Vagina (tissue), 2 donors: ENCODE measurements around the gene FAM200A. TPM values are rescaled to one million over a fixed set of nuclear protein-coding genes. Genes with fewer than 3 reads are reported as not detected.
A peak's percentile ranks its signal among the peaks of the same experiment; 100 is the strongest.

Experiments used
- DNase-seq, 2 donors: peaks; one replicate each; pipeline ENCODE4 v3.0.0-alpha.2; 2017; ENCODE audit errors: extremely low spot score in 2 of 2
- H3K27ac ChIP-seq: fragments of 200-600 bp; sonication (generic); one replicate; pipeline ENCODE4 v1.5.1; 2019
- H3K27me3 ChIP-seq: fragments of 200-600 bp; sonication (generic); one replicate; pipeline ENCODE4 v1.5.1; 2019
- H3K36me3 ChIP-seq, 2 donors: fragments of 200-600 bp; sonication (generic); one replicate each; pipeline ENCODE4 v1.5.1; 2017 to 2019
- H3K4me1 ChIP-seq: fragments of 200-600 bp; sonication (generic); one replicate; pipeline ENCODE4 v1.5.1; 2019
- H3K4me3 ChIP-seq, 2 donors: fragments of 200-600 bp; sonication (generic); 1 replicate in 1 of 2; 2 replicates in 1 of 2; pipeline ENCODE4 v1.5.1; 2016 to 2019
- H3K9me3 ChIP-seq: fragments of 200-600 bp; sonication (generic); one replicate; pipeline ENCODE4 v1.5.1; 2019
- POLR2A ChIP-seq, 2 donors: fragments of 450-650 bp; IDR thresholded peaks; one replicate each; pipeline ENCODE4 v1.6.1; 2017; ENCODE audit warnings: antibody characterized with exemption in 2 of 2, mild to moderate bottlenecking in 2 of 2, moderate library complexity in 2 of 2
- POLR2AphosphoS5 ChIP-seq, 2 donors: sonication (generic); formaldehyde crosslinking; IDR thresholded peaks; one replicate each; pipeline ENCODE4 v1.9.0; 2017; ENCODE audit warnings: antibody characterized with exemption in 2 of 2, mild to moderate bottlenecking in 2 of 2, low read depth in 1 of 2; ENCODE audit not compliant: insufficient read depth in 1 of 2
- intact Hi-C: fragments of 100-400 bp; cut with DNase I; formaldehyde crosslinking; loops from one replicate; pipeline ENCODE4 v1.15.1; 2023
- total RNA-seq: library from RNA; depleted of rRNA; stranded (reverse); fragments of >200 nt; gene quantifications from one replicate; pipeline ENCODE4 v1.2.3, GENCODE V29; 2016
- TF ChIP-seq, protein P1 (sequence below), 3 experiments: fragments of 450-650 bp in 2 of 3; fragments of 200-600 bp in 1 of 3; sonication (generic) in 1 of 3; IDR thresholded peaks; one replicate each; pipeline ENCODE4 v1.5.1; 2017 to 2019; ENCODE audit warnings: antibody characterized with exemption in 3 of 3, mild to moderate bottlenecking in 2 of 3, moderate library complexity in 2 of 3

FAM200A gene
- total RNA-seq, 1 donor from 2014 or later = 3.4 TPM

DNA sequence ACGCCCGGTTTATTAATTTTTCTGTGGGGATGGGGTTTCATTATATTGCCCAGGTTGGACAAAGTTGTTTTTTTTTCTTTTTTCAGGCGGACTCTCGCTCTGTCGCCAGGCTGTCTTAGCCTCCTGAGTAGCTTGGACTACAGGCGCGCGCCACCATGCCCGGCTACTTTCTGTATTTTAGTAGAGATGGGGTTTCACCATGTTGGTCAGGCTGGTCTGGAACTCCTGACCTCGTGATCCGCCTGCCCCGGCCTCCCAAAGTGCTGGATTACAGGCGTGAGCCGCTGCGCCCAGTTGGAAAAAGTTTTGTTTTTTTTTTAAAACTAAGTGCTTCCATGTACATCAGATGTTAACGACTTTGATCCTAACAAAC lies 51.3 kb downstream of the FAM200A start:
- peak overlapping the region; percentile 67 to 95 for H3K4me3 ChIP-seq
- peaks cover 37% of the 10 kb centered on the region for H3K4me1 ChIP-seq
- no peaks in the 10 kb centered on the region for H3K27me3 ChIP-seq
- TF ChIP-seq, protein P1, sequence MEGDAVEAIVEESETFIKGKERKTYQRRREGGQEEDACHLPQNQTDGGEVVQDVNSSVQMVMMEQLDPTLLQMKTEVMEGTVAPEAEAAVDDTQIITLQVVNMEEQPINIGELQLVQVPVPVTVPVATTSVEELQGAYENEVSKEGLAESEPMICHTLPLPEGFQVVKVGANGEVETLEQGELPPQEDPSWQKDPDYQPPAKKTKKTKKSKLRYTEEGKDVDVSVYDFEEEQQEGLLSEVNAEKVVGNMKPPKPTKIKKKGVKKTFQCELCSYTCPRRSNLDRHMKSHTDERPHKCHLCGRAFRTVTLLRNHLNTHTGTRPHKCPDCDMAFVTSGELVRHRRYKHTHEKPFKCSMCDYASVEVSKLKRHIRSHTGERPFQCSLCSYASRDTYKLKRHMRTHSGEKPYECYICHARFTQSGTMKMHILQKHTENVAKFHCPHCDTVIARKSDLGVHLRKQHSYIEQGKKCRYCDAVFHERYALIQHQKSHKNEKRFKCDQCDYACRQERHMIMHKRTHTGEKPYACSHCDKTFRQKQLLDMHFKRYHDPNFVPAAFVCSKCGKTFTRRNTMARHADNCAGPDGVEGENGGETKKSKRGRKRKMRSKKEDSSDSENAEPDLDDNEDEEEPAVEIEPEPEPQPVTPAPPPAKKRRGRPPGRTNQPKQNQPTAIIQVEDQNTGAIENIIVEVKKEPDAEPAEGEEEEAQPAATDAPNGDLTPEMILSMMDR (IDR thresholded peaks at IDR 0.05) = no peak
- H3K9me3 ChIP-seq = no peaks in the 10 kb centered on the region
- DNase-seq = no peak
- H3K36me3 ChIP-seq = peaks cover 0 to 26% of the 10 kb centered on the region in 2 donors
- H3K27ac ChIP-seq = peak overlapping the region; percentile 92
- intact Hi-C loops = no loop called here

DNA sequence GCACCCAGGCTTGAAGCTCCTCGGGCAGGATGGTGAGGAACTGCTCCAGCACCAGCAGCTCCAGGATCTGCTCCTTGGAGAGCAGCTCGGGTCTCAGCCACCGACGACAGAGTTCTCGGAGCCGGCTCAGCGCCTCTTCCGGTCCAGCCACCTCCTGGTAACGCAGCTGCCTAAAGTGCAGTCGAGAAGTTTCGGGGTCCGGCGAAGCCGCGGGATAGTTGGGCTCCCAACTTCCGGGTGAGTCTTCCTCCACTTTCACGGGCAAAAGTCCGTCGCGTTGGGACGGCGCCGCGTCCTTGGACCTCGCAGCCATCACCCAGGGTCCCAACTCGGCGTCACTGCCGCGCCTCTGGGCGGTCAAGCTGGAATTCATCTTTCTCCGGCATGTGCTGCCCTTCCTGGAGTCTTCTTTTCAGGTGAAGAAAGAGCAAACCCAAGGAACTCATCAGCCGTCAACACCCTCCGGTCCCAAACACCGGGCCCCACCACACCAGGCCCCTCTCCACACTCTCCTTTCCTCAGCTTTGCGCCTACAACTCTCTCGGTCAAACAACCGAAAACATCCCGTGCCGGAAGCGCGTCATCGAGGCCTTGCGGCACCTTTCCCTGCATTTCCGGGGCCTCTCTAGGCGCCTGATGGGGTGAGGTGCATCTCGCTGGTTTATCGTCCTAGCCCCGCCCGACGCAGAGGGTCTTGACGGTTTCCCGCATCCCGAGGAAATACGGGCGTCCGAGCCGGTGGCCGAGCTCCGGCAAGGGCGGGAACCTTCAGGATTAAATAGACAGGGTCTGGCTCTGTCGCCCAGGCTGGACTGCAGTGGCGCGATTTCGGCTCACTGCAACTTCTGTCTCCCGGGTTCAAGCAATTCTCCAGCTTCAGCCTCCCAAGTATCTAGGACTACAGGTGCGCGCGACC lies 51.9 kb downstream of the FAM200A start, which contains the start of gene ZNF394:
ZNF394 (minus strand) TSS at position 561 of the 916 bp plus-strand sequence; CDS start at position 373, 188 bp downstream.
- peaks cover 0 to 33% of the 10 kb centered on the region in 2 donors for H3K36me3 ChIP-seq
- DNase-seq = peak in 1 of 2 donors; percentile 92
- TF ChIP-seq, protein P1 (IDR thresholded peaks at IDR 0.05) = peak in 1 of 3 experiments; percentile 34
- TF ChIP-seq POLR2A (IDR thresholded peaks at IDR 0.05) = peak in 1 of 2 donors; percentile 46
- peak; percentile 82 to 91 for TF ChIP-seq POLR2AphosphoS5 (IDR thresholded peaks at IDR 0.05; ENCODE audit: insufficient read depth in 1 of 2, low read depth in 1 of 2)
- H3K27ac ChIP-seq = peak within 1 kb of the TSS; percentile 92
- intact Hi-C loops = no loop called here
- peak within 1 kb of the TSS; percentile 67 to 95 for H3K4me3 ChIP-seq
- H3K4me1 ChIP-seq = peaks cover 32% of the 10 kb centered on the region
- no peaks in the 10 kb centered on the region for H3K9me3 ChIP-seq
- H3K27me3 ChIP-seq = no peaks in the 10 kb centered on the region

DNA sequence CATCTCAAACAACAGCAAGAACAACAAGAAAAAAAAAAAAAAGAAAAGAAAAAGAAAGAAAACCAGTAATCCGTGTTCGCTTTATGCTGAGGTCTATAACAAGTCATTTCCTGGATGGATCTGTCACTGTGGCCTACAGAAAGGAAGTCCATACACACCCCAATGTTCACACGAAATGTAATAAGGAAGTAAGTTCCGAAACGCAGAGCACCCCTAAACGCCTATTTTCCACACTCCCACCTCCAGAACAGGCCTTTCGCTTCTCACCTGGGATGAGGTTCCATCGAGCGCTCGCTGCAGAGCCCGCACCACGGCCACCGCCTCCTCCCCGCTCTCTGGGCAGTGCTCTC lies 52.6 kb downstream of the FAM200A start:
- TF ChIP-seq POLR2A (IDR thresholded peaks at IDR 0.05) (no peak), POLR2AphosphoS5 (IDR thresholded peaks at IDR 0.05; ENCODE audit: insufficient read depth in 1 of 2, low read depth in 1 of 2) (no peak)
- TF ChIP-seq, protein P1 (IDR thresholded peaks at IDR 0.05) = no peak
- intact Hi-C loops = no loop called here
- no peak for DNase-seq
- peak overlapping the region; percentile 92 for H3K27ac ChIP-seq
- peak overlapping the region; percentile 67 to 95 for H3K4me3 ChIP-seq
- peaks cover 32% of the 10 kb centered on the region for H3K4me1 ChIP-seq
- H3K27me3 ChIP-seq = no peaks in the 10 kb centered on the region
- no peaks in the 10 kb centered on the region for H3K9me3 ChIP-seq
- H3K36me3 ChIP-seq = peaks cover under 1 to 39% of the 10 kb centered on the region in 2 donors

DNA sequence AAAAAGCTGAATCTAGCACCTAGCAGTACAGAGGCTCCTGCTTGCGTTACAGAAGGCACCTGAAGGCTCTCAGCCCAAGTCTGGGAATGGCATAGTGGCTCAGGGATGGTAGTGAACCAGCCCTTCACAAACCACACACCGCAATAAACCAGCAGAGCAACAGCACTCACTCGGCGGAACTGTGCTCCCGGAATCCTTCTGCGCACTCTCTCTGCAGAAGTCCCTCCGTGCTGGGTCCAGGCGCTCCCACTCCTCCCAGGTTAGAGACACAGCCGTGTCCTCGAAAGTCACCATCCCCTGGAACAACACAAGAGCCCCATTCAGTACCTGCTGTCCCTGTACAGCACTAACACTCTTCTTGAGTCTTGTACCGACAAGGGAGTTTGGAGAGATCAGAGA lies 53.4 kb downstream of the FAM200A start:
- intact Hi-C loops = no loop called here
- TF ChIP-seq POLR2A (IDR thresholded peaks at IDR 0.05) (no peak), POLR2AphosphoS5 (IDR thresholded peaks at IDR 0.05; ENCODE audit: insufficient read depth in 1 of 2, low read depth in 1 of 2) (no peak)
- TF ChIP-seq, protein P1 (IDR thresholded peaks at IDR 0.05) = no peak
- Histone ChIP-seq H3K27me3 (no peaks in the 10 kb centered on the region), H3K9me3 (peaks cover 5% of the 10 kb centered on the region), H3K36me3 (peaks cover 9 to 47% of the 10 kb centered on the region in 2 donors), H3K4me3 (peak overlapping the region; percentile 67 to 95), H3K27ac (no peak overlapping the region), H3K4me1 (peaks cover 32% of the 10 kb centered on the region)
- DNase-seq = no peak
